ENCODE results near the gene AAK1. TPM values are rescaled to one million over a fixed set of nuclear protein-coding genes. Genes with fewer than 3 reads are reported as not detected.
"Not testable (repeated sequence)": the region's sequence is repeated elsewhere in the genome, so short reads cannot be mapped to it uniquely, and the experiment has no call there.

AAK1 gene
- total RNA-seq, 1 experiment from 2014 or later = 46.8 TPM

- DNase-seq; H3K9me3 ChIP-seq (ENCODE audit: low read length); H3K27me3 ChIP-seq (ENCODE audit: low read length); POLR2A ChIA-PET (ENCODE audit: unreplicated experiment); H3F3A ChIP-seq (ENCODE audit: low read length, unreplicated experiment); H4K20me1 ChIP-seq (ENCODE audit: low read length); H3K4me2 ChIP-seq (ENCODE audit: low read length); H3K36me3 ChIP-seq (ENCODE audit: low read depth, low read length); CTCF ChIA-PET; BruUV-seq (replicated peaks); ATAC-seq; H3K27ac ChIP-seq (ENCODE audit: low read length); H3K4me3 ChIP-seq (ENCODE audit: low read length); H3K9me2 ChIP-seq (replicated peaks; ENCODE audit: low read length); intact Hi-C loops (cut with micrococcal nuclease); H2AFZ ChIP-seq (ENCODE audit: low read length); H3K9ac ChIP-seq (ENCODE audit: low read length): not testable (repeated sequence)
- Histone ChIP-seq H3K4me1 (ENCODE audit: insufficient read depth, low read length) (peaks cover 15% of the 10 kb centered on the region), H3K79me2 (ENCODE audit: low read length) (peaks cover 89% of the 10 kb centered on the region)
These were observed 21.5 kb downstream of the AAK1 start for GRCh38 chr2:69622017-69622540.

GRCh38 chr2:69621440-69621839 lies 22.1 kb downstream of the AAK1 start:
- no peaks in the 10 kb centered on the region for H3K9me2 ChIP-seq (replicated peaks; ENCODE audit: low read length)
- ChIA-PET CTCF (no interaction called here), POLR2A (ENCODE audit: unreplicated experiment) (no interaction called here)
- no peak overlapping the region for H2AFZ ChIP-seq (ENCODE audit: low read length)
- DNase-seq (no peak), ATAC-seq (no peak)
- no peaks in the 10 kb centered on the region for H3K9me3 ChIP-seq (ENCODE audit: low read length)
- no peaks in the 10 kb centered on the region for H3F3A ChIP-seq (ENCODE audit: low read length, unreplicated experiment)
- TF ChIP-seq EZH2phosphoT487 (IDR thresholded peaks at IDR 0.05; ENCODE audit: borderline replicate concordance, low read length) = no peak
- intact Hi-C loops (cut with micrococcal nuclease) = no loop called here
- H3K79me2 ChIP-seq (ENCODE audit: low read length) = peaks cover 90% of the 10 kb centered on the region
- no peak overlapping the region for H3K9ac ChIP-seq (ENCODE audit: low read length)
- BruUV-seq (replicated peaks) = no TSS peak
- peaks cover 4% of the 10 kb centered on the region; the same call in 1 of the 2 replicates for H4K20me1 ChIP-seq (ENCODE audit: low read length)
- H3K4me3 ChIP-seq (ENCODE audit: low read length) = no peak overlapping the region
- no peak overlapping the region for H3K27ac ChIP-seq (ENCODE audit: low read length)
- H3K27me3 ChIP-seq (ENCODE audit: low read length) = no peaks in the 10 kb centered on the region
- peaks cover 3% of the 10 kb centered on the region for H3K36me3 ChIP-seq (ENCODE audit: low read depth, low read length)
- peaks cover 21% of the 10 kb centered on the region for H3K4me1 ChIP-seq (ENCODE audit: insufficient read depth, low read length)
- no peak overlapping the region for H3K4me2 ChIP-seq (ENCODE audit: low read length)

- H3K79me2 ChIP-seq (ENCODE audit: low read length) = peaks cover 93% of the 10 kb centered on the region
- intact Hi-C loops (cut with micrococcal nuclease) = no loop called here
- no peaks in the 10 kb centered on the region for H3K9me3 ChIP-seq (ENCODE audit: low read length)
- peaks cover 27% of the 10 kb centered on the region for H3K4me1 ChIP-seq (ENCODE audit: insufficient read depth, low read length)
- POLR2A ChIA-PET (ENCODE audit: unreplicated experiment) = no interaction called here
- no peak overlapping the region for H3K4me2 ChIP-seq (ENCODE audit: low read length)
- H2AFZ ChIP-seq (ENCODE audit: low read length) = no peak overlapping the region
- H3K4me3 ChIP-seq (ENCODE audit: low read length) = no peak overlapping the region
- H3K9ac ChIP-seq (ENCODE audit: low read length) = no peak overlapping the region
- peaks cover 3% of the 10 kb centered on the region for H3K36me3 ChIP-seq (ENCODE audit: low read depth, low read length)
- H3F3A ChIP-seq (ENCODE audit: low read length, unreplicated experiment) = no peaks in the 10 kb centered on the region
- CTCF ChIA-PET = no interaction called here
- no peaks in the 10 kb centered on the region for H3K27me3 ChIP-seq (ENCODE audit: low read length)
- no peak for DNase-seq
- no TSS peak for BruUV-seq (replicated peaks)
- ATAC-seq = no peak
- H3K9me2 ChIP-seq (replicated peaks; ENCODE audit: low read length) = no peaks in the 10 kb centered on the region
- H3K27ac ChIP-seq (ENCODE audit: low read length) = no peak overlapping the region
- peaks cover 4% of the 10 kb centered on the region; the same call in 1 of the 2 replicates for H4K20me1 ChIP-seq (ENCODE audit: low read length)
- no peak for TF ChIP-seq EZH2 (IDR thresholded peaks at IDR 0.05; ENCODE audit: low read length, unreplicated experiment)
- TF ChIP-seq CTCF (conservative IDR thresholded peaks at IDR 0.05; ENCODE audit: low read depth, low read length) = no peak
- no peak for TF ChIP-seq EZH2phosphoT487 (IDR thresholded peaks at IDR 0.05; ENCODE audit: borderline replicate concordance, low read length)
These were observed 22.7 kb downstream of the AAK1 start for GRCh38 chr2:69620870-69621269.

GRCh38 chr2:69619725-69620124 lies 23.8 kb downstream of the AAK1 start:
- Histone ChIP-seq H3K27ac (ENCODE audit: low read length) (no peak overlapping the region), H3K4me2 (ENCODE audit: low read length) (no peak overlapping the region), H3K9me3 (ENCODE audit: low read length) (no peaks in the 10 kb centered on the region), H3F3A (ENCODE audit: low read length, unreplicated experiment) (no peaks in the 10 kb centered on the region), H4K20me1 (ENCODE audit: low read length) (peaks cover 4% of the 10 kb centered on the region; the same call in 1 of the 2 replicates), H3K9me2 (replicated peaks; ENCODE audit: low read length) (no peaks in the 10 kb centered on the region), H3K9ac (ENCODE audit: low read length) (no peak overlapping the region), H3K4me3 (ENCODE audit: low read length) (no peak overlapping the region), H3K79me2 (ENCODE audit: low read length) (peaks cover 91% of the 10 kb centered on the region), H3K27me3 (ENCODE audit: low read length) (no peaks in the 10 kb centered on the region), H2AFZ (ENCODE audit: low read length) (no peak overlapping the region), H3K36me3 (ENCODE audit: low read depth, low read length) (peaks cover 4% of the 10 kb centered on the region), H3K4me1 (ENCODE audit: insufficient read depth, low read length) (peaks cover 31% of the 10 kb centered on the region)
- no peak for DNase-seq
- no TSS peak for BruUV-seq (replicated peaks)
- ChIA-PET POLR2A (ENCODE audit: unreplicated experiment) (no interaction called here), CTCF (no interaction called here)
- ATAC-seq = no peak
- TF ChIP-seq EZH2phosphoT487 (IDR thresholded peaks at IDR 0.05; ENCODE audit: borderline replicate concordance, low read length) = no peak
- intact Hi-C loops (cut with micrococcal nuclease) = loop anchor here (5.0 kb wide), 1 partner anchor 37 kb away; no protein-coding TSS in a partner anchor
